CD14-positive monocyte (primary cell): Measurements from ENCODE around the gene SYNDIG1L. TPM values are rescaled to one million over a fixed set of nuclear protein-coding genes. Genes with fewer than 3 reads are reported as not detected.

Source experiments
- DNase-seq, 3 donors: peaks; one replicate each; pipeline ENCODE4 v3.0.0-alpha.2; 2011 to 2022
- H2AFZ ChIP-seq: 2 replicates; pipeline ENCODE4 v1.6.0; 2012; ENCODE audit warnings: mild to moderate bottlenecking, low read depth, low read length, inconsistent platforms; ENCODE audit not compliant: insufficient read depth, poor library complexity, severe bottlenecking
- H3K27ac ChIP-seq, 2 donors: 1 replicate in 1 of 2; 2 replicates in 1 of 2; pipeline ENCODE4 v1.5.1; 2012 to 2013; ENCODE audit warnings: low read length in 2 of 2, control low read depth in 1 of 2, inconsistent platforms in 1 of 2, low read depth in 1 of 2, mild to moderate bottlenecking in 1 of 2
- H3K27me3 ChIP-seq, 2 donors: one replicate each; pipeline versions ENCODE4 v1.6.0 to v1.6.1; 2011 to 2013; ENCODE audit warnings: low read length in 2 of 2; ENCODE audit not compliant: control insufficient read depth in 2 of 2, insufficient read depth in 2 of 2
- H3K36me3 ChIP-seq, 2 donors: replicated peaks in 1 of 2; 1 replicate in 1 of 2; 2 replicates in 1 of 2; pipeline versions ENCODE4 v1.5.1 to v1.6.1; 2012 to 2013; ENCODE audit warnings: low read length in 2 of 2, control low read depth in 1 of 2, inconsistent platforms in 1 of 2, mild to moderate bottlenecking in 1 of 2; ENCODE audit not compliant: insufficient read depth in 2 of 2, control insufficient read depth in 1 of 2
- H3K4me1 ChIP-seq, 2 donors: 1 replicate in 1 of 2; 2 replicates in 1 of 2; pipeline versions ENCODE4 v1.5.1 to v1.6.1; 2012 to 2013; ENCODE audit warnings: low read length in 2 of 2, control low read depth in 1 of 2, inconsistent platforms in 1 of 2, mild to moderate bottlenecking in 1 of 2, moderate library complexity in 1 of 2; ENCODE audit not compliant: insufficient read depth in 2 of 2, control insufficient read depth in 1 of 2
- H3K4me2 ChIP-seq: replicated peaks from 2 replicates; pipeline ENCODE3; 2012; ENCODE audit warnings: low read length, moderate library complexity, mild to moderate bottlenecking; ENCODE audit not compliant: poor library complexity, severe bottlenecking; ENCODE audit errors: extremely low read depth
- H3K4me3 ChIP-seq, 3 experiments: fragments of 200-600 bp in 1 of 3; sonication (generic) in 1 of 3; replicated peaks in 1 of 3; 1 replicate in 2 of 3; 2 replicates in 1 of 3; pipeline ENCODE4 v1.5.1; 2011 to 2013; ENCODE audit warnings: low read length in 3 of 3, mild to moderate bottlenecking in 3 of 3, control low read depth in 2 of 3, low read depth in 2 of 3, inconsistent platforms in 1 of 3, moderate library complexity in 1 of 3
- H3K79me2 ChIP-seq: 2 replicates; pipeline ENCODE4 v1.6.0; 2012; ENCODE audit warnings: mild to moderate bottlenecking, control low read depth, inconsistent platforms, low read length, moderate library complexity; ENCODE audit not compliant: insufficient read depth
- H3K9ac ChIP-seq: 2 replicates; pipeline ENCODE4 v1.6.0; 2017; ENCODE audit warnings: low read length, mild to moderate bottlenecking; ENCODE audit not compliant: insufficient read depth, poor library complexity, severe bottlenecking
- H3K9me3 ChIP-seq, 2 donors: replicated peaks in 1 of 2; 1 replicate in 1 of 2; 2 replicates in 1 of 2; pipeline versions ENCODE4 v1.5.1 to v1.6.1; 2012 to 2013; ENCODE audit warnings: low read length in 2 of 2, control low read depth in 1 of 2; ENCODE audit not compliant: control insufficient read depth in 1 of 2, insufficient read depth in 1 of 2
- H4K20me1 ChIP-seq: 2 replicates; pipeline ENCODE4 v1.6.0; 2012; ENCODE audit warnings: mild to moderate bottlenecking, low read length, control low read depth, moderate library complexity; ENCODE audit not compliant: insufficient read depth
- H3K27ac Mint-ChIP-seq, 7 donors: one replicate each; pipeline ENCODE4 v1.8.0; 2020; ENCODE audit warnings: mild to moderate bottlenecking in 7 of 7, mixed read lengths in 7 of 7, moderate library complexity in 6 of 7, inconsistent platforms in 2 of 7
- H3K27me3 Mint-ChIP-seq, 3 donors: one replicate each; pipeline ENCODE4 v1.8.0; 2021 to 2022; ENCODE audit warnings: low read depth in 3 of 3, mild to moderate bottlenecking in 3 of 3, mixed read lengths in 3 of 3, moderate library complexity in 3 of 3, inconsistent platforms in 1 of 3
- H3K36me3 Mint-ChIP-seq, 2 donors: one replicate each; pipeline ENCODE4 v1.8.0; 2020; ENCODE audit warnings: mixed read lengths in 2 of 2, inconsistent platforms in 1 of 2, mild to moderate bottlenecking in 1 of 2
- H3K4me1 Mint-ChIP-seq: one replicate; pipeline ENCODE4 v1.8.0; 2020; ENCODE audit warnings: mild to moderate bottlenecking, mixed read lengths
- H3K4me3 Mint-ChIP-seq, 2 donors: one replicate each; pipeline ENCODE4 v1.8.0; 2020; ENCODE audit warnings: mild to moderate bottlenecking in 2 of 2, mixed read lengths in 2 of 2, moderate library complexity in 1 of 2
- H3K9me3 Mint-ChIP-seq, 7 donors: one replicate each; pipeline ENCODE4 v1.8.0; 2020 to 2022; ENCODE audit warnings: mixed read lengths in 7 of 7, mild to moderate bottlenecking in 6 of 7, moderate library complexity in 6 of 7, inconsistent platforms in 2 of 7
- CTCF ChIP-seq: fragments of 200-600 bp; IDR thresholded peaks from one replicate; pipeline ENCODE4 v1.8.0; 2022; ENCODE audit warnings: antibody characterized with exemption, mild to moderate bottlenecking
- WGBS: methylation state at CpG from one replicate; pipeline ENCODE4 v1.1.5; 2013; ENCODE audit warnings: missing lambda C conversion rate; ENCODE audit not compliant: insufficient coverage; 5-methylcytosine and 5-hydroxymethylcytosine counted together
- intact Hi-C, 2 donors: fragments of 100-400 bp; cut with micrococcal nuclease; formaldehyde crosslinking; loops; one replicate each; pipeline versions ENCODE4 v1.15.0 to v1.15.1; 2023
- polyA plus RNA-seq, 3 donors: library from polyadenylated mRNA; depleted of rRNA in 1 of 3; unstranded in 2 of 3; stranded (reverse) in 1 of 3; fragments of 300-500 nt in 2 of 3; fragments of >200 nt in 1 of 3; fragmentation: Illumina TruSeq in 2 of 3; gene quantifications; 1 replicate in 2 of 3; 2 replicates in 1 of 3; pipeline ENCODE4 v1.2.3, GENCODE V29; 2012 to 2021

Gene SYNDIG1L
- polyA plus RNA-seq, 3 donors = not detected

- H3K27me3 ChIP-seq = no peaks in the 10 kb centered on the region
- Mint-ChIP-seq H3K27me3 (peaks cover 2 to 6% (median 2%) of the 10 kb centered on the region in 3 donors), H3K36me3 (peaks cover 3 to 14% of the 10 kb centered on the region in 2 donors), H3K4me1 (no peaks in the 10 kb centered on the region), H3K9me3 (no peaks in the 10 kb centered on the region), H3K27ac (no peak overlapping the region), H3K4me3 (no peak overlapping the region)
- peaks cover 14% of the 10 kb centered on the region for H4K20me1 ChIP-seq
- no peak overlapping the region for H3K4me3 ChIP-seq
- no CpG with 5 or more reads among the region's 2 CpGs for WGBS
- H3K4me1 ChIP-seq = no peaks in the 10 kb centered on the region
- no peak for TF ChIP-seq CTCF
- H3K27ac ChIP-seq = no peak overlapping the region
- no peaks in the 10 kb centered on the region for H3K9me3 ChIP-seq
- peaks cover 0 to 11% of the 10 kb centered on the region in 2 donors for H3K36me3 ChIP-seq
- no peak overlapping the region for H3K4me2 ChIP-seq
- no peak overlapping the region for H3K9ac ChIP-seq
- no peak overlapping the region for H2AFZ ChIP-seq
- no peak for DNase-seq
- no peaks in the 10 kb centered on the region for H3K79me2 ChIP-seq
- intact Hi-C loops = loop anchor here in 1 of 2 donors (5.0 kb wide), 1 partner anchor 117 kb away; no protein-coding TSS in a partner anchor
These were observed 39.3 kb upstream of the SYNDIG1L start for GRCh38 chr14:74465335-74465734.

- Histone ChIP-seq H3K4me2 (no peak overlapping the region), H3K36me3 (peaks cover 0 to 5% of the 10 kb centered on the region in 2 donors), H3K9ac (no peak overlapping the region), H3K4me3 (no peak overlapping the region), H3K27me3 (no peaks in the 10 kb centered on the region), H3K4me1 (no peaks in the 10 kb centered on the region), H2AFZ (no peak overlapping the region), H4K20me1 (peaks cover 14% of the 10 kb centered on the region), H3K79me2 (no peaks in the 10 kb centered on the region), H3K9me3 (no peaks in the 10 kb centered on the region), H3K27ac (no peak overlapping the region)
- no peaks in the 10 kb centered on the region for H3K9me3 Mint-ChIP-seq
- H3K27ac Mint-ChIP-seq = no peak overlapping the region
- TF ChIP-seq CTCF = no peak
- no peak overlapping the region for H3K4me3 Mint-ChIP-seq
- intact Hi-C loops = loop anchor here in 1 of 2 donors (5.0 kb wide), 1 partner anchor 118 kb away; no protein-coding TSS in a partner anchor
- peaks cover 3% of the 10 kb centered on the region for H3K4me1 Mint-ChIP-seq
- H3K27me3 Mint-ChIP-seq = peaks cover 2 to 6% (median 2%) of the 10 kb centered on the region in 3 donors
- no CpG with 5 or more reads among the region's 3 CpGs for WGBS
- H3K36me3 Mint-ChIP-seq = peaks cover 0 to 8% of the 10 kb centered on the region in 2 donors
- DNase-seq = no peak
These were observed 38.8 kb upstream of the SYNDIG1L start for GRCh38 chr14:74464785-74465184.
